ENCODE data around the gene APBA3. TPM values are rescaled to one million over a fixed set of nuclear protein-coding genes. Genes with fewer than 3 reads are reported as not detected.

Gene APBA3
- total and polyA plus RNA-seq, 2 experiments from 2014 or later = 17.2 to 31.8 TPM

GRCh38 chr19:3707868-3708206 lies 53.7 kb downstream of the APBA3 start (continued):
- TF ChIP-seq ZNF462 (CRISPR knock-in tag; IDR thresholded peaks at IDR 0.05) (no peak), STAT1 (IDR thresholded peaks at IDR 0.05; ENCODE audit: unreplicated experiment) (no peak), CREB1 (CRISPR knock-in tag; IDR thresholded peaks at IDR 0.05; ENCODE audit: low read depth) (no peak), ETS1 (IDR thresholded peaks at IDR 0.05) (no peak), NANOG (IDR thresholded peaks at IDR 0.05; ENCODE audit: borderline replicate concordance) (no peak), ZNF114 (CRISPR knock-in tag; IDR thresholded peaks at IDR 0.05) (no peak)

- ATAC-seq = no peak
- no peak overlapping the region for H3K4me3 ChIP-seq
- Mint-ChIP-seq H3K9me3 (peaks cover 3% of the 10 kb centered on the region; the same call in 1 of the 3 replicates), H3K36me3 (ENCODE audit: low read depth) (no peaks in the 10 kb centered on the region), H3K27ac (no peak overlapping the region), H3K4me3 (no peak overlapping the region), H3K4me1 (no peaks in the 10 kb centered on the region; the same call in 2 of the 3 replicates), H3K27me3 (ENCODE audit: insufficient read depth, low read depth, poor library complexity) (peaks cover 4% of the 10 kb centered on the region)
- no peaks in the 10 kb centered on the region for H3K36me3 ChIP-seq (ENCODE audit: insufficient read depth)
- H3F3A ChIP-seq (replicated peaks; ENCODE audit: low read depth) = 0 out of 2 replicates have a peak, but pooled peaks cover 3% of the 10 kb centered on the region
- H3K79me2 ChIP-seq (replicated peaks; ENCODE audit: insufficient read depth) = peaks cover 30% of the 10 kb centered on the region
- H3K4me2 ChIP-seq = no peak overlapping the region
- no peak overlapping the region for H2AFZ ChIP-seq
- peaks cover 3% of the 10 kb centered on the region; the same call in 1 of the 2 replicates for H3K4me1 ChIP-seq (ENCODE audit: insufficient read depth)
- H3K27ac ChIP-seq (ENCODE audit: low read depth) = no peak overlapping the region
- no peaks in the 10 kb centered on the region for H3K27me3 ChIP-seq (ENCODE audit: insufficient read depth)
- no peak for DNase-seq (ENCODE audit: low spot score)
- H3K9me2 ChIP-seq (ENCODE audit: insufficient read depth) = no peaks in the 10 kb centered on the region
- H4K20me1 ChIP-seq (replicated peaks; ENCODE audit: insufficient read depth) = peaks cover 3% of the 10 kb centered on the region; the same call in 1 of the 2 replicates
- TF ChIP-seq POLR2AphosphoS5 (IDR thresholded peaks at IDR 0.05; ENCODE audit: low read depth) (no peak), EZH2phosphoT487 (IDR thresholded peaks at IDR 0.05; ENCODE audit: unreplicated experiment) (no peak), ZNF462 (CRISPR knock-in tag; IDR thresholded peaks at IDR 0.05) (no peak), CREB1 (CRISPR knock-in tag; IDR thresholded peaks at IDR 0.05; ENCODE audit: low read depth) (no peak)
These were observed 60.3 kb downstream of the APBA3 start for GRCh38 chr19:3701200-3701599.

Measured in GM23338 (cell line).